Measurements from ENCODE around the gene TXNDC17.
"Not testable (repeated sequence)": the region's sequence is repeated elsewhere in the genome, so short reads cannot be mapped to it uniquely, and the experiment has no call there.

The TXNDC17 gene

DNA sequence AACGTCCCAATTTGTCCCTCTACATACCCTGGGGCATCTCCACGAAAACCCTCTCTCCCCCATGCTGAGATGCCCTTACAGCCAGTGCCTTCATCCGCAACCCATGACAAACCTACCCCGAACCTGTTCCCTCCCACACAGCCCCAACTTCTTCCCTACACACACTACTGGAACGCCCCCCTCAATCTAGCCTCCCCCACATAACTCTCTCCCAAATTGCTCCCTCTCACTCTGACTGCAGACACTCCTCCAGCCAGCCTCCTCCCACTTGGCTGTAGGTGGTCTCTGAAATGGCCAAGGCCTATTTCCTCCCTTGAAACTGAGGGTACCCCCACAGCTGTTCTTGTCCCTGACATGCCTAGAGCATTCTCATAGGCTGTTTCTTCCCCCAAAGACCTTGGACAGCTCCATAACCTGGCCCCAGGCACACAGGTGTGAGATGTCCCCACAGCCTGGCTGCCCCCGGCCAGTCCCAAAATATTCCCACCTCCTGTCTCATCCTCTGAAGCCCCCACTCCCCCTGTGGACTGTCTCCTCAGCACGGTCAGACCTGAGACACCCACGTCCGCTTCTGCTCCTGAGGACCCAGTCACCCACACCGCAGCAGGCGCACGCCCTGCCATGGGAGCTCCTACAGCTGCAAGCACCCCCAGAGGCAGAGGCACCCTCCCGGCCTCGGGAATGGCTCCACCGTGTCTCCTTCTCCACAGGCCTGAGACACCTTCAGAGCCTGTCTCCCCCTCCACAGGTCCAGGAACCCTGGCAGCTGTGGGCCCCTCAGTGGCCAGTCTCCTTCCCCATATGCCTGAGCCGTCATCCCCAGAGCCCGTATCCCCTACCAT lies 4.0 kb upstream of the TXNDC17 start:
- no peak for DNase-seq (ENCODE audit: low read depth, low spot score)

DNA sequence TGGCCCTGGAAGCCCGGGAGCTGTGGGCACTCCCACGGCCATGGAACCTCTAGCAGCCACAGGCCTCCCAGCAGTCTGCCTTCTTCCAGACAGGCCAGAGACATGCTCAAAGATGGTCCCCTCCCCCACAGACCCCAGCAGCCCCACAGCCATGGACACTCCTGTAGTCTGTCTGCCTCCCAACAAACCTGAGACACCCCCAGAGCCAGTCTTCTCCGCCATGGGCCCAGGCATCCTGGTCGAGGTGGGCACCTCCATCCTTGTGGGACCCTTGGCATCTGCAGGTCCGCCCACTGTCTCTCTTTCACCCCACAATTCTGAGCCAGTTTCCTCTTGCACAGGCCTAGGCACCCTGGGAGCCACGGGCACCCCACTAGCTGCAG lies 3.4 kb upstream of the TXNDC17 start:
- DNase-seq (ENCODE audit: low read depth, low spot score), result no peak

DNA sequence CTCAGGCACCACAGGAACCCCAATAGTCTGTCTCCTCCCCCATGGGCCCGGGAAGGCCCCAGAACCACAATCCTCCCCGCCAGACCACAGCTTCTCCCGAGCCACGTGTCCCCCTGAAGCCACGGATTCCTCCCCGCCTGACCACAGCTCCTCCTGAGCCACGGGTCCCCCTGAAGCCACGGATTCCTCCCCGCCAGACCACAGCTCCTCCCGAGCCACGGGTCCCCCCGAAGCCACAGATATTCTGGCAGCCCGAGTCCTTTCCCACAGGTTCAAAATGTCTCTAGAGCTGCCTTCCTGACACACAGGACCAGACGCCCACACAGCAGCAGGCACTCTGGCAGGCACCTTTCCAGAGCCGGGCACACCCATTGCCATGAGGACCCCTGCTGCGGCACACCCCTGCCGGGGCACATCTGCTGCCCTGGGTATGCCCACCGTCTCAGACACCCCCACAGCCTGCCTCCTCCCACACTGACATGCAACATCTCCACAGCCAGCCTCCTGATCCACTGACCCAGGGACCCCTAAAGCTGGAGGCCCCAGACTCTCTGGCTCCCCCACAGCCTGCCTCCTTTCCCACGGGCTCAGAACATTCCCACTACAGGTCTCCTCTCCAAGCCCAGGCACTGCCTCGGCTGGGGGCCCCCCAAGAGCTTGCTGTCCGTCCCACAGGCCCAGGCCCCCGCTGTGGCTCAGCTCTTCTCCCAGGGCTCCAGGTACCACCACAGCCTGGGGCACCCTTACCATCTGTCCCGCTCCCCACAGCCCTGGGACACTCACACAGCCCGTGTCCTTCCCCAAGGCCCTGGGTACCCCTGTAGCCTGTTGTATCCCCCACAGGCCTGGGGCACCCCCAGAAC lies 2.6 kb upstream of the TXNDC17 start:
- no peak for DNase-seq (ENCODE audit: low read depth, low spot score)

DNA sequence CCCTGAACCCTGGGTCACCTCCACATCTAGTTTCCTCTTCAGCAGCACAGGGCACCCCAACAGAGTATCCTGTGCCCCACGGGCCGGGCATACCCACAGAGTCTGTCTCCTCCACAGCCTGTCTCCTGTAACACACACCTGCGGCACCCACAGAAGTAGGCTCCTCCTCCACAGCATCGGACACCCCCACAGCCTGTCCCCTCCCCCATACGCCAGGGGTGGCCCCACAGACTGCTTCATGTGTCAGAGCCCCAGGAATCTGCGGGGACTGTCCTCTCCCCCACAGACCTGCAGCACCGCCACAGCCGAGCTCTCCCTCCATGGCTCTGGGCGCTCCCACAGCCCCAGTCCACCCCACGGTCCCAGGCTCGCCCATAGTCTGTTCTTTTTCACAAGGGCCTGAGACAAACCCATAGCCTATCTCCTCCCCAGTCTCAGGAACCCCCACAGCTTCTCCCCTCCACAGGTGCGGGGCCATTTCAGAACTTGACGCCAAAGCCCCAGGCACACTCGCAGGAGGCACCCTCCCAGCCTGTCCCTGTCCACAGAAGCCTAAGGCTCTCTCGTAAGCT lies 1.8 kb upstream of the TXNDC17 start:
- no peak for DNase-seq (ENCODE audit: low read depth, low spot score)

DNA sequence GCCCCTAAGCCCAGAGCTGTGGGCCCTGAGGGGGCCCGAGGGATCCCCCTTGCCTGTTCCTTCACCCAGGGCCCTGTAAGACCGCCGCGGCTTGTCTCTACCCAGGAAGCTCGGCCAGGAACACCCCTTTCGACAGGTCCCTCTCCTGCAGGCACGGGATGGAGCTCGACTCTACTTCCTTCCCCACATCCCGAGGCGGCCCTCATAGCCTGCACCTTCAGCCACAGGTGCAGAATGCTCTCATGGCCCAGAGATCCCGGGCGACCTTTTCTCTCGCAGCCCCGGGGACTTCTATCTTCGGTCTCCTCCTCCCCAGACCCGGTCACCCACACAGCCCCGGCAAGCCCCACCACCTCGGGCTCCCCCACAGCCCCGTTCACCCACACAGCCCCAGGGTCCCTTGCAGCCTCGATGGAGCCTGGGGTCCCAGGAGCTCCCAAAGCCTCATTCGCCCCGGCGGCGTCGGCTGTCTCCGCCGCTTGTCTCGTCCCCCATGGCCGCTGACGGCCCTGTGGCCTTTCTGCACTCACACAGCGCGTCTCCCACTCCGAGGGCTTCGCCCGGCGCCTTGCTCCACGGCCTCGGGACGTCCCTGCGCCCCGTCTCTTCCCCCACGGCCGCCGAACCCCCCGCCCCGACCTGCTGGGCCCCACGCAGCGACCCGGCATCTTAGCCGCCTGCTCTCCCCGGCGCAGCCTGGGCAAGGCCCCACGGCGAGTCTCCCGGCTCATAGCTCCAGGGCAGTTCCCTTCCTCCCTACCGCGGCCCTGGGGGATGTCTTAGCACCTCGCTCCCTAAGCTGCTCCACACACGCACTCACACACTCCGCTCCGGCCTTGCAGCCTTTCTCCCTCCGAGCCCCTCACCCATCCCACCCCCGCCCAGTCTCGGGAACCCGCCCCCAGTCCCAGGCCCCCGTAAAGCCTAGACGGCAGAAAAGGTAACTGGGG lies 999 bp upstream of the TXNDC17 start:
- DNase-seq (ENCODE audit: low read depth, low spot score), result no peak

DNA sequence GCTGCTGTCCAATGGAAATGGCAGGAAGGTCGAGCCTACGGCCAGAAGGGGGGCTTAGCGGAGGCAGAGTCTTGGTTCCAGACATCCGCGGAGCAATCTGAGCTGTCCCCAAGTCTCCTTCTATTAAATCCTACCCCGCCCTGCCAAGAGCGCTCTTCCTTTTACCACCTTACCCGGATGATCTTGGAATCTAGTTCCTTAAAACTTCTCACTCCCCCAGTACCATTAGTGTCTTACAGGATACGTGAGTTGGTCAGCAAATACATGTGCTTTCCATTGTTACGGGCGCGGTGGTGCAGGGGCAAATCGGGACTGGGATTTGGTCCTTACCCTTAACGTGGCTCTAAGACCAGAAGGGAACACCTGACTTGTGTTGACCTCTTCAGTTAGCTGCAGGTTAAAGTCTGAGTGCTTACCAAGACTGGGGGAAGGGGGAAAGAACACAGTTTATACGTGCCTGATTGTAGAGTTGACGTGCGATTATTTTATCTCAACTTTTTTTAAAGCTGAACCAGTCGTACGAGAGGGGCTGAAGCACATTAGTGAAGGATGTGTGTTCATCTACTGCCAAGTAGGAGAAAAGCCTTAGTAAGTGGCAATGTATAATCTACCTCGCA lies 495 bp downstream of the TXNDC17 start:
- DNase-seq (ENCODE audit: low read depth, low spot score), result no peak

DNA sequence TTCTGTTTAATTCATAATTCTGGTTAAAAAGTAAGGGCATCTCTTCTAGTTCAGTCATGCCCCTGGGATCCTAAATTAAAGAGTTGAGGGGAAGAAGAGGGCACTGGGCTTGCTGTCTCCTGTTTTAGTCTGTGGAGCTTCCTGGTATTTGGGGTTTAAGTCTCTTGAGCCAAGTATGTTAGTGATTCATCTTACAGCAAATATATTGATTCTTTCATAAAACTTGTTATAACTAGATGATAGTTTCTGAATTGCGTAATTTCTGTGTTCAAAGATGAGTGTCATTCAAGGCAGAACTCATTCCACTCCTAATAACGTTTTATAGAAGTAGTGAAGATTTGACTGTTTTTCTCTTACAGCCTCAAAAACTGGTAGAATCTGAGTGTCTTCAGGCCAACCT lies 1.7 kb downstream of the TXNDC17 start:
- DNase-seq (ENCODE audit: low read depth, low spot score), result no peak

DNA sequence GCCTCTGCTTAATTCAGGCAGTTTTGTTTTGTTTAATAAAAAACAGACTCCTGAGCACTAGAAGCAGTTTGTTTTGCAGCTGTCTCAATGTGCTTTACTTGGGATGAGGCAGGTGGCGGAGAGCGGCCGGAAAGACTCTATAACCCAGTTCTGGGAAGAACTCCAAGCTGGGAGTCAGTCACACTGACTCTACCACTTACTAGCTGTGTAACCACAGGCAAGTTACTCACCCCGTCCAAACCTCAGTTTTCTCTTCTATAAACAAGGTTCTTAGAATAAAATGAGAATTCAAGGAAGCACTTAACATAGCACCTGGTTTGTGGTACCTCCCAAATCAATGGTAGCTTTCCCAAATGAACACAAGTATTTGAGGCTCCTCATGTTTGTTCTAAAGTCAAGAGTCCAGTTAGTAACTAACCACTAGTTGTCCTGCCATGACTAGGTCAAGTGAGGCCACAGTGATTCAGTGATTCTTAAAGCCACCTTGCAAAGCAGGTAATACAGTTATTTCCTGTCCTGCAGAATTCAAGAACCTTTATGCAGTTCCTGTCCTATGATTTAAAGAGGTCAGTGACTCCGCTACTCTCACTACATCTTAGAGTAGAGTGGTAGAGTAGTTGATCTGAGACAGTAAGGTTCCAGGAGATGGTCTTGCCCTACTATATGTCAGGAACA lies 2.7 kb downstream of the TXNDC17 start:
- no peak for DNase-seq (ENCODE audit: low read depth, low spot score)

DNA sequence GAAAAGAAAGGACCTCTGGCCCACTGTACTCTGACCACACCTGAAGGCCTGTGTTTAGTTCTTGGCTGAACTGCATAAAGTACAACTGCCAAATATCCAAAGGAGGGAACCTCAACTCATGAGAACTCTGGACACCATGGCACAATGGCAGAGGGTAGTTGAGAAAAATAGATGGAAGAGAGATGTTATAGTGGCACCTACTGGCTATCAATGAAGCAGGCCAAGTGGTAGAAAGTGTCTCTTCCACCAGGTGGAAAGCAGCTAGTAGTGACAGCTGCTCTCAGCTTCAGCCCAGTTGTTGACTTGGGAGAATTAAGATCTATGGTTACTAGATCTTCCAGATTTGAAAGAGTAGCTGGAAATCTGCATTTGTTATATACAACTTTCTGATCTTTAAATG lies 7.3 kb downstream of the TXNDC17 start:
- no peak for DNase-seq (ENCODE audit: low read depth, low spot score)

DNA sequence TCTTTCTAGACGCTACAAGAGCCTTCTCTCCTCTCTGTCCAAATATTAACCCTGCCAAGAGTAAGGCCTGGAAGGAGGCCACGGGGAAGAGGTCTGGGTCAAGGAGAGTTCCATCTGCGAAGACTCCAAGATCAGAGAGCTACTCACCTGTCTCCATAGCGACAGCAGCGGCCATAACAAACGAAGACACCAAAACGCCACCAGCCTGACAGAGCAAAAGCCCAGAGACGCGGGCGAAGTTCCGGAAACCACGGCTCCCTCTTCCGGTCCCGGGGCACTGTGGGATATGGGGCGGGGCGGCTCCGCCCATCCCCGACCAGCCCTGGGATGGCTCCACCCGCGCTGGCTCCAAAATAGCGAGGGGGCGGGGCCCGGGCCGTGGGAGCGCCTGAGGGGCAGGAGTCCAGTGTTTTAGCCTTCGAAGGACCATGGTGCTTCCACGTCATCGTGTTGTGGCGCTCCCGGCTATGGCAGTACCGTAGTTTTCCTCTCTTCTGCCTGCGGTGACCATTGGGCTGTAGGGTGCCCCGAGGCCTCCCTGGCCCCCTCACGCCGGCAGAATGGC lies 10.6 kb downstream of the TXNDC17 start, which contains the start of the genes C17orf100 and MED31:
Gene C17orf100, plus strand, starts transcription at position 409 of the 565 bp plus-strand sequence. Its CDS starts 152 bp downstream, at position 561.
Gene MED31, minus strand, starts transcription at position 252 of the 565 bp plus-strand sequence. Its CDS starts 77 bp downstream, at position 175.
- peak; percentile 86 for DNase-seq (ENCODE audit: low read depth, low spot score)

DNA sequence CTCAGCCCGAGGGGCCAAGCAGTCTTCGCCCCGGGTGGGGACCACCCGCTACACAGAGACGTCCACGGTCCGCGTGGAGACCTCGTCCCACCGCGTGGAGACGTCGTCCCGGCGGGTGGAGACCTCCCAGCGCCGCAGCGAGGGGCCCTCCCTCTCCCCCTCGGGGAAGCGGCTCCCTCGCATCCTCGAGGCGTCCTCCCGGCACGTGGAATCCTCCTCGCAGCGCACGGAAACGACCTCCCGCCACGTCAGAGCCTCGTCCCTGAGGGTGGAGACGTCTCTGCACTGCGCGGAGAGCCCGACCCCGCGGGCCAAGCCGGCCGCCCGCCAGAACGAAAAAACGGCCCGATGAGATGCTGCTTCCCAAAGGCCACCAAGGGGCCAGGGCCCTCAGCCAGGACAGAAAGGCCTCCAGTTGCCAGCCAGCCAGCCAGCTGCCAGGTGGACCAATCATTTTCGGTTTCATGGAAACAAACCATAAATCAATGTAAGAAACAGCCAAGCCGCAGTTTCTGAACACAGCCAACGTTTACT lies 11.1 kb downstream of the TXNDC17 start:
- no peak for DNase-seq (ENCODE audit: low read depth, low spot score)

DNA sequence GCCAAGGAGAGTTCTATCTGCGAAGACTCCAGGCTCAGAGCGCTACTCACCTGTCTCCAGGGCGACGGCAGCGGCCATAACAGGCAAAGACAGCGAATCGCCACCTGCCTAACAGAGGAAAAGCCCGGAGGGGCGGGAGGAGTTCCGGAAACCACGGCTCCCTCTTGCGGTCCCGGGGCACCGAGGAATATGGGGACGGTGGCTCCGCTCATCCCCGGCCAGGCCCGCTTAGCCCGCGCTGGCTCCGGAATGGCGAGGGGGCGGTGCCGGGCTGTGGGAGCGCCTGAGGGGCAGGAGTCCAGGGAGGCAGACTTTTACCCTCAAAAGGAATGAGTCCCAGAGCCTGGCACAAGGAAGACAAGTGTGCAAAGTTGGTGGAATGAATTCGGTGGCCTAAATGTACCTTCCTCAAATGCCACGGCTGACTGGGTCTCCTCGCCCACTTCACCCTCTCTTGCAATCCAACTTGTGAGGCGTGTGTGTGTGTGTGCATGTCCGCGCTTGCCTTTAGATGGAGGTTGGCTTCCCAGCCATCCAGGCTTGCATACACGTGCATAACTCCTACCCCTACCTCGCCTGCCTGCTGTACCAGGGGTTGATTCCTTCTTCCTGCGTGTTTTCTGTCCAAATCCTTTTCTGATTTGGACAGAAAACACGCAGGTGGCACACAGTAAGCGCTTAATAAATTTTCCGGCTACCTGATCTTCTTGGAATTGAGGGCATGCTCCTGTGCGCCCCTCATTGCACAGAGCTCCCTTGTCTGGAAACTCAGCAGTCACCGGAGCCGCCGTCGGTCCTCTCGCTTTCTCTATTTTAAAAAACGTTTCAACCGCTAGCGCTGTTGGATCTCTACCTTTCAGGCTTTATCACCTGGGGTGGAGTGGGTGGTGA lies 14.2 kb downstream of the TXNDC17 start:
- no peak for DNase-seq (ENCODE audit: low read depth, low spot score)

DNA sequence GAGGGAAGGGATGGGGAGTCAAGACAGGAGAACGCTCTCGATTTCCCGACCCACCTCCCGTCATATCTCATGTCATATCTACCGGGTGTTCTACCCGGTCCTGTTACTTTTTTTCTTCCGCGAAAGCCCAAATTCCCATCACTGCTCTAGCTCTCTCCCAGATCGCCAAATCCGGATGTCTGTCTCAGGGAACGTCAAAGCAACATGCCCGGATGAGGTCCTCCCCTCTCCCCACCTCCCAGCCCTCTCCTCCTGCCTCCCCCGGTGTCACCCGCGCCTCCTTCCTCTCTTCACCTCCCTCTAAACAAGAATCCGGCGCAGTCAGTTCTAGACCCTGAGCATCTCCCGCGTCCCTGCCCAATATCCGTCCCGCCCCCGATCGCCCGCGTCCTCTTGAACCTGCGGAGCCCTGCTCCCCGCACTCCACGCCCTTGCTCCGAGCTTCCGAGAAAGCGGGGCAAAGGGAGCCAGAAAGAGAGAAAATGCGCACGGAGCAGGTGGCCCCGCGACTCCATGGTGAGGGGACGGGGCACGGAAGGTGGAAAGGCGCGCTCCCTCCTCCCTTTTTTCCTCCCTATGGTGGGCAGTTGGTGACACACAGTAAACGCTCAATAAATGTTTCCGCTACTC lies 15.0 kb downstream of the TXNDC17 start:
- not testable (repeated sequence) for DNase-seq (ENCODE audit: low read depth, low spot score)

DNA sequence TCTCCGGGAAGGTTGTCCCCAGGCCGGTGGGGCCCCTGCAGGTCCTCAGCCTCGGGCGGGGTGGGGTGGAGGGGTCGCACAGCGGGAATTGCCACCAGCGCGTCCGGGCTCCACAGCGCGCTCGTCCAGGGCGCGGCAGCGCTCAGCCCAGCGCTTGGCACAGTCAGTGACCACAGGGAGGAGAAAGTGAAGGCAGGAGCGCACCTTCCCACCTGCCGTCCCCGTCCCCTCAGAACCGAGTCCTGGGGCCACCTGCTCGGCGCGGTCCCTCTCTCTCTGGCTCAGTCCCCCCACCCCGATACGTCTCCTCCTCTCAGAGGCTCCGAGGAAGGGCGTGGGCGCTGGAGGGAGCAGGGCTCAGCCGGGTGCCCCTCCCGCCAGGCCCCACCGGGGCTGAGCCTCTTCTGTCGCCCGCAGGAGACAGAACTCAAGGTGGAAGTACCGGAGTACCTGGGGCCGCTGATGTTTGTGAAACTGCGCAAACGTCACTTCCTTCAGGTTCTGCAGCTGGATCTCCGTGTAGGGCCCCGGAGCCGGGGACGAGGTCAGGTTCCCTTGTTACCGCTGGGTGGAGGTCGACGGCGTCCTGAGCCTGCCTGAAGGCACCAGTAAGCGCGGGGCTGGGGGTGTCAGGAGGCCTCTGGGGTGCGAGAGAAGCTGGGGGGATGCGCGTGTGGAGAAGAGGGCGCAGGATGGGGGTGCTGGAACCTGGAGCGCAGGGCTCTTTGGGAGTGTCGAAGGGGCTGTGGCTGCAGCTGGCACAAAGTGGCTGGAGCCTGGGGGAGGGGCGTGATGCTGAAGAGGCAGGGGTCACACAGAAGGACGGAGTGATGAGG lies 16.2 kb downstream of the TXNDC17 start:
- not testable (repeated sequence) for DNase-seq (ENCODE audit: low read depth, low spot score)

DNA sequence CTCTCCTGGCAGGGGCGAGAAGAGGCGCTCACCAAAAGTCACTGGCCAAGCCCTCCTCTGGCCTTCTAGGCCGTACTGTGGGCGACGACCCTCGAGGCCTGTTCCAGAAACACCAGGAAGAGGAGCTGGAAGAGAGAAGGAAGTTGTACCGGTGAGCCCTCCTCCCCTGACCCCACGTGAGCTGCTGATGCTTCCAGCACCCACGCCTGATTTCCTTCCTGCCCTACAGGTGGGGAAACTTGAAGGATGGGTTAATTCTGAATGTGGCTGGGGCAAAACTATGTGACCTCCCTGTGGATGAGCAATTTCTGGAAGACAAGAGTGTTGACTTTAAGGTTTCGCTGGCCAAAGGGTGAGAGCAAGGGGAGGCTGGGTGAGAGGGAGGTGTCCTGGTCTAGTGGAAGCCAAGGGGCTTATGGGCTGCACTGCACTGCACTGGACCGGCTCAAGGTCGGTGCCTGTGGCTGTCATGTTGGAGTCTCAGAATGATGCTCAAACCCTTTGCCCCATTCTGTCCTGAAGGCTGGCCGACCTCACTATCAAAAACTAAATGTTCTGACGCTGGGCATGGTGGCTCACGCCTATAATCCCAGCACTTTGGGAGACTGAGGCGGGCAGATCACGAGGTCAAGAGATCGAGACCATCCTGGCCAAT lies 16.9 kb downstream of the TXNDC17 start:
- DNase-seq (ENCODE audit: low read depth, low spot score), result no peak

DNA sequence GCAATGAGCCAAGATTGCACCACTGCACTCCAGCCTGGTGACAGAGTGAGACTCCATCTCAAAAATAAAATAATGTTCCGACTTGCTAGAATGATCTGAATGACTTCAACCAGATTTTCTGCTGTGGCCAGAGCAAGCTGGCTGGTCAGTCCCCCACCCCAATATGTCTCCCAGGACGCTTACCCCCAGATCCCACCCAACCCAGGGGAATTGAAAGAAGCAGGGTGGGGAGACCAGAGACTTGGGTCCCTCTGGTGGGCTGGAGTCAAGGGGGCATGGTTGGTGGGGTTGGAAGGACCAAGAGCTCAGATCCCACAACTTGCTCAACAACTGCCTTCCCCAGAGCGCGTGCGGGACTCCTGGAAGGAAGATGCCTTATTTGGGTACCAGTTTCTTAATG lies 17.6 kb downstream of the TXNDC17 start:
- DNase-seq (ENCODE audit: low read depth, low spot score), result not testable (repeated sequence)

All from activated naive CD8-positive, alpha-beta T cell treated with anti-CD3 and anti-CD28 coated beads, Interleukin-2, amount 50 U/mL, for 16 hours (primary cell).